Thyroid gland (tissue), 4 donors: Measurements from ENCODE around the gene AFF2. TPM values are rescaled to one million over a fixed set of nuclear protein-coding genes. Genes with fewer than 3 reads are reported as not detected.

Experiments used
- DNase-seq, 2 donors: peaks; one replicate each; pipeline ENCODE4 v3.0.0-alpha.2; 2019
- H3K27ac ChIP-seq, 3 donors: fragments of 200-600 bp; sonication (generic); 1 replicate in 2 of 3; 2 replicates in 1 of 3; pipeline ENCODE4 v1.5.1; 2016 to 2019; ENCODE audit warnings: mild to moderate bottlenecking in 1 of 3, moderate library complexity in 1 of 3
- H3K27me3 ChIP-seq: fragments of 200-600 bp; sonication (generic); one replicate; pipeline ENCODE4 v1.5.1; 2019
- H3K36me3 ChIP-seq, 2 donors: fragments of 200-600 bp; sonication (generic); one replicate each; pipeline ENCODE4 v1.5.1; 2016 to 2019
- H3K4me1 ChIP-seq, 2 donors: fragments of 200-600 bp; sonication (generic); one replicate each; pipeline ENCODE4 v1.5.1; 2017 to 2019
- H3K4me3 ChIP-seq, 3 donors: fragments of 200-600 bp; sonication (generic); replicated peaks in 1 of 3; 1 replicate in 2 of 3; 2 replicates in 1 of 3; pipeline ENCODE4 v1.5.1; 2016; ENCODE audit warnings: mild to moderate bottlenecking in 1 of 3
- H3K9me3 ChIP-seq: fragments of 200-600 bp; sonication (generic); one replicate; pipeline ENCODE4 v1.5.1; 2017
- CTCF ChIP-seq, 6 experiments: fragments of 200-600 bp in 3 of 6; fragments of 450-650 bp in 3 of 6; sonication (generic) in 3 of 6; IDR thresholded peaks; one replicate each; pipeline ENCODE4 v1.5.1; 2016 to 2019; ENCODE audit warnings: antibody characterized with exemption in 6 of 6, mild to moderate bottlenecking in 2 of 6, inconsistent platforms in 1 of 6, moderate library complexity in 1 of 6
- POLR2A ChIP-seq, 2 donors: fragments of 450-650 bp; IDR thresholded peaks; one replicate each; pipeline ENCODE4 v1.6.1; 2017; ENCODE audit warnings: antibody characterized with exemption in 2 of 2, mild to moderate bottlenecking in 2 of 2, moderate library complexity in 1 of 2
- WGBS, 2 donors: methylation state at CpG; one replicate each; pipeline ENCODE4 v1.1.5; 2017; 5-methylcytosine and 5-hydroxymethylcytosine counted together
- intact Hi-C: fragments of 100-400 bp; cut with DNase I; formaldehyde crosslinking; loops from one replicate; pipeline ENCODE4 v1.15.1; 2023
- total RNA-seq, 4 donors: library from RNA; depleted of rRNA; stranded (reverse); fragments of >200 nt; gene quantifications; one replicate each; pipeline ENCODE4 v1.2.3, GENCODE V29; 2016

Gene AFF2
- total RNA-seq, 4 donors from 2014 or later: 3.7 to 6.5 (median 4.4) TPM

GRCh38 chrX:148611993-148612392, 111.6 kb downstream of the AFF2 start:
- DNase-seq: no peak
- Histone ChIP-seq H3K27me3 (no peaks in the 10 kb centered on the region), H3K4me1 (no peaks in the 10 kb centered on the region), H3K9me3 (no peaks in the 10 kb centered on the region), H3K4me3 (no peak overlapping the region), H3K27ac (no peak overlapping the region), H3K36me3 (no peaks in the 10 kb centered on the region)
- 74 to 93% methylated on average over 2 of the region's 2 CpGs for WGBS, 2 donors
- intact Hi-C loops: no loop called here
- TF ChIP-seq CTCF (IDR thresholded peaks at IDR 0.05): no peak
- no peak for TF ChIP-seq POLR2A (IDR thresholded peaks at IDR 0.05)

- H3K4me3 ChIP-seq: no peak overlapping the region
- no peaks in the 10 kb centered on the region for H3K27me3 ChIP-seq
- DNase-seq: no peak
- 80 to 86% methylated on average over 2 of the region's 2 CpGs for WGBS, 2 donors
- no peak overlapping the region for H3K27ac ChIP-seq
- no peaks in the 10 kb centered on the region for H3K4me1 ChIP-seq
- intact Hi-C loops: no loop called here
- no peaks in the 10 kb centered on the region for H3K36me3 ChIP-seq
- TF ChIP-seq CTCF (IDR thresholded peaks at IDR 0.05) (no peak), POLR2A (IDR thresholded peaks at IDR 0.05) (no peak)
- no peaks in the 10 kb centered on the region for H3K9me3 ChIP-seq
These were observed 112.0 kb downstream of the AFF2 start for GRCh38 chrX:148612431-148612830.

GRCh38 chrX:148613636-148614035, 113.2 kb downstream of the AFF2 start:
- no peaks in the 10 kb centered on the region for H3K9me3 ChIP-seq
- H3K36me3 ChIP-seq: no peaks in the 10 kb centered on the region
- intact Hi-C loops: no loop called here
- no peak overlapping the region for H3K4me3 ChIP-seq
- DNase-seq: no peak
- H3K27me3 ChIP-seq: no peaks in the 10 kb centered on the region
- TF ChIP-seq CTCF (IDR thresholded peaks at IDR 0.05) (no peak), POLR2A (IDR thresholded peaks at IDR 0.05) (no peak)
- no peaks in the 10 kb centered on the region for H3K4me1 ChIP-seq
- 59 to 81% methylated on average over 4 of the region's 4 CpGs for WGBS, 2 donors
- H3K27ac ChIP-seq: no peak overlapping the region

- TF ChIP-seq POLR2A (IDR thresholded peaks at IDR 0.05) (no peak), CTCF (IDR thresholded peaks at IDR 0.05) (no peak)
- WGBS, 2 donors: 85 to 93% methylated on average over 2 of the region's 2 CpGs
- no peak overlapping the region for H3K27ac ChIP-seq
These were observed 115.1 kb downstream of the AFF2 start for GRCh38 chrX:148615491-148615890.

GRCh38 chrX:148618470-148619445, 118.3 kb downstream of the AFF2 start:
- H3K27ac ChIP-seq: no peak overlapping the region
- intact Hi-C loops: no loop called here
- no peak for DNase-seq
- H3K4me1 ChIP-seq: no peaks in the 10 kb centered on the region
- H3K36me3 ChIP-seq: no peaks in the 10 kb centered on the region
- WGBS, 2 donors: 65 to 73% methylated on average over 3 of the region's 3 CpGs
- TF ChIP-seq POLR2A (IDR thresholded peaks at IDR 0.05): no peak
- no peak for TF ChIP-seq CTCF (IDR thresholded peaks at IDR 0.05)
- no peaks in the 10 kb centered on the region for H3K27me3 ChIP-seq
- H3K9me3 ChIP-seq: no peaks in the 10 kb centered on the region
- H3K4me3 ChIP-seq: no peak overlapping the region

More at GRCh38 chrX:148615491-148615890, 115.1 kb downstream of the AFF2 start:
- no peak for DNase-seq
- H3K27me3 ChIP-seq: no peaks in the 10 kb centered on the region
- H3K36me3 ChIP-seq: no peaks in the 10 kb centered on the region
- H3K9me3 ChIP-seq: no peaks in the 10 kb centered on the region
- H3K4me1 ChIP-seq: no peaks in the 10 kb centered on the region
- intact Hi-C loops: no loop called here
- no peak overlapping the region for H3K4me3 ChIP-seq
